Urinary bladder (tissue), 4 donors: Measurements from ENCODE around the gene ERCC5. TPM values are rescaled to one million over a fixed set of nuclear protein-coding genes. Genes with fewer than 3 reads are reported as not detected.
A peak's percentile ranks its signal among the peaks of the same experiment; 100 is the strongest.

Experiments used
- DNase-seq: peaks from one replicate; pipeline ENCODE4 v3.0.0-alpha.2; 2015; ENCODE audit errors: extremely low spot score
- H3K27ac ChIP-seq: one replicate; pipeline ENCODE4 v1.5.1; 2013; ENCODE audit warnings: low read depth, mild to moderate bottlenecking, moderate library complexity
- H3K36me3 ChIP-seq: one replicate; pipeline ENCODE4 v1.6.1; 2013; ENCODE audit warnings: mild to moderate bottlenecking, moderate library complexity; ENCODE audit not compliant: insufficient read depth
- H3K4me1 ChIP-seq: one replicate; pipeline ENCODE4 v1.6.1; 2013; ENCODE audit warnings: mild to moderate bottlenecking, moderate library complexity; ENCODE audit not compliant: insufficient read depth
- H3K4me3 ChIP-seq: one replicate; pipeline ENCODE4 v1.5.1; 2013; ENCODE audit warnings: low read depth, low read length
- WGBS: extraction: QIAGEN DNeasy Blood & Tissue Kit; methylation state at CpG from one replicate; pipeline ENCODE4 v1.1.7; 2013; 5-methylcytosine and 5-hydroxymethylcytosine counted together
- polyA plus RNA-seq: library from polyadenylated mRNA; stranded (reverse); fragments of 200-250 nt; gene quantifications from one replicate; pipeline ENCODE4 v1.2.3, GENCODE V29; 2013
- total RNA-seq: library from RNA; depleted of rRNA; stranded (reverse); fragments of >200 nt; gene quantifications from one replicate; pipeline ENCODE4 v1.2.3, GENCODE V29; 2014
- donor health status: healthy with polysubstance abuse.
- donor health status: healthy.

The ERCC5 gene
- total RNA-seq, result 70.8 TPM
- 35.9 TPM for polyA plus RNA-seq

DNA sequence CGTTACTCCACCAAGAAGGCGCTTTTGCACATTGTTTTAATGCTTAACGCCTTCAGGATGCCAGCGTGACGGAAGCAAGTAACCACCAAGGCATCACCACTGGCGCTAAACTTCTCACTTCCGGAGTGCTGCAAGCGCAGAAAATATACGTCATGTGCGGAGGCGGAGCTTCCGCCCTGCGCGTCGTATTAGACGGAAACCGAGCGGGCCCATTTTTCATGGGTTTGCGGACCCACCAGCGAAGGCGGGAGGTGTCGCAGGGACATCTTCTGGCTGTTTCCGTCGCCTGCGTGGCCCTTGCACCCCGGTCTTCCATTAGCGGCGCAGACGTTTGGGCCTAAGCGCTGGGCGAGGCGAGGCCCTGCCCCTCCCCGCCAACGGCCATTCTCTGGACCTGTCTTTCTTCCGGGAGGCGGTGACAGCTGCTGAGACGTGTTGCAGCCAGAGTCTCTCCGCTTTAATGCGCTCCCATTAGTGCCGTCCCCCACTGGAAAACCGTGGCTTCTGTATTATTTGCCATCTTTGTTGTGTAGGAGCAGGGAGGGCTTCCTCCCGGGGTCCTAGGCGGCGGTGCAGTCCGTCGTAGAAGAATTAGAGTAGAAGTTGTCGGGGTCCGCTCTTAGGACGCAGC lies at the start of gene ERCC5:
ERCC5 (plus strand) TSS at position 403 of the 631 bp plus-strand sequence. CDS start 235 bp downstream, outside the sequence.
- Histone ChIP-seq H3K36me3 (no peaks in the 10 kb centered on the region), H3K27ac (peak within 1 kb of the TSS; percentile 92), H3K4me3 (peak within 1 kb of the TSS; percentile 81), H3K4me1 (peaks cover 1% of the 10 kb centered on the region)
- DNase-seq, result peak; percentile 89
- under 1% methylated on average over 49 of the region's 49 CpGs for WGBS

DNA sequence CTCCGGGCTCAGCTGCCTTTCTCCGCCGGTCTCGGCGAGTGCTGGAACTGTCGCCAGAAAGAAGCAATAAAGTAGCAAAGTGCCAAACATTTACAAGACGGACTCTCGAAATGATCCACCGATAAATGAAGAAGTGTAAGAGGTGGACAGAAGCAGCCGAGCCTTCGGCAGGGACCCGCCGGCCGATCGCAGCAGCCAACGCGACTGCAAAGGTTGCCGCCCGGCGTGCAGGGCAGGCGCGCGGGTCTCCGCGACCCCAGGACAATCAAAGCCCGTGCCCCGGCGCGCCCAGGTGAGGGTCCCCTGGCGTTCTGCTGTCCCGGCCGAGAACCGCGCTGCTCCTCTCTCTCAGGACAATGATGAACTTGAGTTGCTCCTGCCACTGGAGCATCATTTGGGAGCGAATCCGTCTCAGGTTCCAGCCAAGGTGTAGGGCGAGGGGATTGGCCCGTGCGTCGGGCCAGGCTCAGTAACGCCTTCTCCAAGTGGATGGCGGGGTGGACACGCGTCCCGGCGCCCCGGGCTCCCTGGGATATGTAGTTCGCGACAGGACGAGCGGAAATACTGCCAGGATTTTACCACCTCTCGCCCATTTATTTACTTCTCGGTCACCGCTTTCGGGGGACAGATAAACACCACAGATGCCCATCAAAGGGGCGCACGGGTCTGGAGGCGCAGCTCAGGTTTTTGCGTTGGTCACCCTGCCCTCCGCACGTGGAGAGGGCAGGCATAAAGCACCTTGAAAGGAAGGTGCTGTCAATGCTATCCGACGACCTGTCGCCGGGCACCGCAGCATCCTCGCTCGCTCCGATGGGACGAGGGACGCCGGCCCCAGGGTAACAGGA lies 47.0 kb upstream of the ERCC5 start, which contains the start of the genes BIVM and POGLUT2:
BIVM (plus strand) TSS at position 539 of the 845 bp plus-strand sequence. CDS start 8,149 bp downstream, outside the sequence.
POGLUT2 (minus strand) TSS at position 396 of the 845 bp plus-strand sequence; CDS start at position 90, 306 bp downstream.
- peak; percentile 85 for DNase-seq
- WGBS, result under 1% methylated on average over 72 of the region's 72 CpGs
- Histone ChIP-seq H3K36me3 (peaks cover 1% of the 10 kb centered on the region), H3K4me1 (no peaks in the 10 kb centered on the region), H3K4me3 (peak within 1 kb of the TSS; percentile 90), H3K27ac (peak within 1 kb of the TSS; percentile 18)

DNA sequence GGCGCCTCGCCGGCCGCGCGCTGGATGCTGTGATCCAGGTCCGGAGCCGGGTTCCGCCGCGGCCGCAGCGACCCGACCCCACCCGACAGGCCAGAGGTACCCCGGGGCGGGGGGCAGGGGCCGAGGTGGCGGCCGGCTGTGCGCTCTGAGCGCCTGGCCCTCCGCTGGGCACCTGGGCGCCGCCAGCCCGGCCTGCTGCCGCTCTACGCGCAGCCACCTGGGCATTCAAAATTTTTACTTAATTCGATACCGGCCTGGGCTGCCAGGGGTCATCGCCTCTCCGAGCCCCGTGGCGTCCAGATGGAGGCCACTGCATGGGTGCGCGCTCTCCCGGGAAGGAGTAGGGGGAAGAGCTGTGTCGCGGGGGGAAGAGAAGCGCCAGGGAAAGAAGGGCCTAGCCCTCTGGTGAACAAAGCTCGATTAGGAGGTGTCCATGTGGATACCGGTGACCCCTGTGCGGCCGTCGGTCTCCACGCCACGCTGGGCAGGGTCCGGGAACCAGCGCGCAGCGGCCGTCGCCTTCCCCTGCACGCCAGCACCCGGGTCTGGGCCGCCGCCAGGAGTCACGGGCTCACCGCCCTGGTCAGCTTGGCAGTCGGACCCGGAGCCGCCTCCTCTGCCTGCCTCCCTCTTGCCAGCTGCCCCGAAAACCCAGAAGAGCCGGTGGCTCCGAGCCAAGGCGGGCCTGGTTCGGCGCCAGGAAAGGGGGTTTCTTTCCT lies 46.2 kb upstream of the ERCC5 start:
- under 1% methylated on average over 69 of the region's 69 CpGs for WGBS

DNA sequence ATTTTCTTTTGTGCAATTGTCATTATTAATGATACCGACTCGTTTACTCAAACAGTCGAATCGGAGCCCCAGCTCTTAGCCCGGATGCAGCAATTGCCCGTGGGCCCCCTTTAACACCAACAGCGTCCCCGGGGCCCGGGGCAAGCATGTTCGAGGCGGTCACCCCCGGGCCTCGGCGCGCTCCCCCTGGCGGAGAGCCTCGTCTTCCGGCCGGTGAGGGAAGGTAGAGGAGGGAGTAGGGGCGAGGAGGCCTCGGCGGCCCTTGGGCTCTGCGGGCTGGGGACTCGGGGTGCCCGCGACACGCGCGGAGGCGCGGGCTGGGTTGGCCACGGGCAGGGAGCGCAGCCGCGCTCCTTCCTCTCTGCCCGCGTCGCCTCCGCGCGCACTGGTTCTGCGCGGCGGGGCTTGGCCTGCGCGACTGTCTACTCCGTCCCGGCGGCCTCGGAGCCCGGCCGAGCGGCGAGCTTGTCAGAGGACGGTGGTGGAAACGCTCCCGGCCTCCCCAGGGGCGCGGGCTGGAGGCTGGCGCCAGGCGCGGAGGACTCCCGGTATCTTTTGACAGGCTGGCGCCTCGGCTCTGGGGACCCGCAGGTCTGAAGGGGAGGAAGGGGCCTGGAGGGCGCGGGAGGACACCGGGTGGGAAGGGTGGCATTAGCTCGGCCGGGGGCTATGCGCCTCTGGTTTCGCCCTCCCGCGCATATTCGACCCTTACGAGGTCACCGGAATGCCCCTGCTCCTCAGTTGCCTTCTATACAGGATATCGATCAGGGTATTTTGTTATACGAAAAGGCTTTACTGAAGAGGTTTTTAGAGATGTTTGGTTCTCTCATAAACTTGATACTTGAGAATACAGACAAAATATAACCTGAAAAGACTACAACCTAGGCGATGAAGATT lies 45.4 kb upstream of the ERCC5 start:
- DNase-seq, result peak; percentile 45
- WGBS, result 1% methylated on average over 80 of the region's 81 CpGs
- no peaks in the 10 kb centered on the region for H3K4me1 ChIP-seq
- peak overlapping the region; percentile 86 for H3K27ac ChIP-seq
- H3K36me3 ChIP-seq, result no peaks in the 10 kb centered on the region
- H3K4me3 ChIP-seq, result peak overlapping the region; percentile 90

More for the DNA sequence above, 46.2 kb upstream of the ERCC5 start:
- Histone ChIP-seq H3K36me3 (no peaks in the 10 kb centered on the region), H3K4me3 (peak overlapping the region; percentile 90), H3K27ac (peak overlapping the region; percentile 18), H3K4me1 (no peaks in the 10 kb centered on the region)
- DNase-seq, result no peak

DNA sequence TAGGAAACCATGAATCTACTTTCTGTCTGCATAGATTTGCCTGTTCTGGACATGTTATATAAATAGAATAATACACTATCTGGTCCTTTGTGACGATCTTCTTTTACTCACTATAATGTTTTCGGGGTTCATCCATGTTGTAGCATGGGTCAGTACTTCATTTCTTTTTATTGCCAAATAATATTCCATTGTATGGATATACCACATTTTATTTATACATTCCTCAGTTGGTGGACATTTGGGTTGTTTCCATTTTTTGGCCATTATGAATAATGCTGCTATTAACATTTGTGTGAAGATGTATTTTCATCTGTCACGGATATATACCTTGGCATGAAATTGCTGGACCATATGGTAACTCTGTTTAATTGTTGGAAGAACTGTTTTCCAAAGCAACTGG lies 40.2 kb upstream of the ERCC5 start:
- Histone ChIP-seq H3K27ac (no peak overlapping the region), H3K36me3 (no peaks in the 10 kb centered on the region), H3K4me3 (no peak overlapping the region), H3K4me1 (no peaks in the 10 kb centered on the region)
- 98% methylated on average over 3 of the region's 3 CpGs for WGBS
- no peak for DNase-seq

DNA sequence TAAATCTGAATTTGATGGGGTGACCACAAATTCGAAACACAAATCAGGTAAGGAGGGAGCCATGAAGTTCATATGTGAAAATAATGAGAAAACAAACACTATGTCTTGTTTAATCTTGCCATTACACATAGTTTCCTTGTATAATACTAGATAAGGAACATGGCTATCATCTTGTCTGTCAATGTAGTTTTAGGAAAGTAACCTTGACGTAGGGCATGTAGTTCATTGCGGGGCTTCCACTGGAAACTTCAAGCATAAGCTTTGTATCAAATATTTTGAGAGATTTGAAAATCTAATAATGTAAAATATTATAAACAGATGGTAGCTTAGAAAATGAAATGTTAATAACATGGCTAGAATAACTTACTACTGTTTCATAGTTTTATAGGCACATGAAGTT lies 38.1 kb upstream of the ERCC5 start:
- H3K4me1 ChIP-seq, result no peaks in the 10 kb centered on the region
- no peak overlapping the region for H3K4me3 ChIP-seq
- no peak for DNase-seq
- no peaks in the 10 kb centered on the region for H3K36me3 ChIP-seq
- WGBS, result 94% methylated on average over 3 of the region's 3 CpGs
- no peak overlapping the region for H3K27ac ChIP-seq

DNA sequence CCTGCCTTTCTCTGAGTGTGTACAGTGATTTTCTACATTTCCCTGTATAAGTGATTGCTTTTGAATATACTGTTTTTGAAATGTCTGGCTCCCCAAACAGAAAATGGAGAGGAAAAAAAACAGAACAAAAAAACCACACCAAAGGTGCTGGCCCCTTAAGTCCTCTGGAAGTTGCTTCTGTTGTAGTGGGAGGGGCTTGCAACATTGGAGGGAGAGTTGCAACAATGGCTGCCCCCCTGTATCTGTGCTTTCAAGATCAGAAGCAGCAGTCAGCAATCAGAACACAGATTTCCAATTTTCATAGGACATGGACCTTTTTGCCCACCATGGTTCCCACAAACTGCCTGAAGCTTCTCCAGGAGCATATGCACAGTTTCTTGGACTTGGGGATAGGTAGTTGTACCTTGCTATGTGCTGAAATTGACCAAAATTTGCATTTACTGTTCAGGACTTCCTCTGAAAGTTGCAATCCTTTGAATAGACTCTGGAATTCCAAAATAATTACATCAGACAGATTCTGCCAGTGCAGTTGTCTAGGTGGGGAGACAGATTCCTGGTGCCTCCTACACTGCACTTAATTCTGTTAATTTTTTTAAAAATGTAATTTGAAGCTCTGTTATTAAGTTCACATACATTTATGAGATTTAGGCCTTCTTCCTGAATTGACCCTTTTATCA lies 33.1 kb upstream of the ERCC5 start:
- no peak overlapping the region for H3K4me3 ChIP-seq
- DNase-seq, result no peak
- H3K4me1 ChIP-seq, result no peaks in the 10 kb centered on the region
- H3K36me3 ChIP-seq, result peaks cover 2% of the 10 kb centered on the region
- H3K27ac ChIP-seq, result no peak overlapping the region

DNA sequence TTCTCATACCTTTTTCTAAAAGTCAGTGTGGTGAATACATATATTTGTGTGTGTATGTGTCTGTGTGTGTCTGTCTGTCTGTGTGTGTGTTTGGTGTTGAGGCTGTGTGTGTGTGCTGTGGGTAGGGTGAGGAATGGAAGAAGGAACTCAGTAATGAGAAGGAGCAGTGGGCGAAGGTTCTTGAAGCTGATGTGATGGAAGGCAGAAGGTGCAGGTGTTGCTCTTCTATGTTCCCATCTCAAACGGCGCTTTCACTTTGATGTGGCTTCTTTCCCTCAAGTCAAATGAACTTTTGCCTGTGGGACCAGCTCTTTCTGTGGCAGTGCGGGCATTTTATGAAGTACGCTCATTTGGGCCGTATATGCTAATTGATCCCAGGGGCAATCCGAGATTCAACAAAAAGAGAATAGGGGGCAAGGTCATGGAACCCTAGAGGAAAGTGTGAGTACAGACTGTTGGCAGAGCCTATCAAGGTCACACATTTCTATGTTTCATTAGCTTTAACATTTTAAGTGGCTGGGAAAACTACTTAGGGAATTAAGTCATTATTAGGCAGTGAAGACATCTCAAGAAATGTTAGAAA lies 31.7 kb upstream of the ERCC5 start:
- Histone ChIP-seq H3K4me1 (no peaks in the 10 kb centered on the region), H3K27ac (no peak overlapping the region), H3K36me3 (peaks cover 2% of the 10 kb centered on the region), H3K4me3 (no peak overlapping the region)
- no peak for DNase-seq
- 87% methylated on average over 7 of the region's 7 CpGs for WGBS

DNA sequence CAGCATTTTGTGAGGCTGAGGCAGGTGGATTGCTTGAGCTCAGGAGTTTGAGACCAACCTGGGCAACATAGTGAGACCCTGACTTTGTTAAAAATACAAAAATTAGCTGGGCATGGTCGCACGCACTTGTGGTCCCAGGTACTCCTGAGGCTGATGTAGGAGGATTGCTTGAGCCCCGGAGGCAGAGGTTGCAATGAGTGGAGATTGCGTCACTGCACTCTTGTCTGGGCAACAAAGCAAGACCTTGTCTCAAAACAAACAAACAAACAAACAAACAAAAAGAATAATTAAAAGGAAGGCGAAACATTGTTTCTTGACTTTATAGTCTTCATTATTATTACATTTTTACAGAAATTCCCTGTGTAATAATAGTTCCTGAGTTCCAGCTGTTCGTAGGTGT lies 31.0 kb upstream of the ERCC5 start:
- 87% methylated on average over 6 of the region's 6 CpGs for WGBS

DNA sequence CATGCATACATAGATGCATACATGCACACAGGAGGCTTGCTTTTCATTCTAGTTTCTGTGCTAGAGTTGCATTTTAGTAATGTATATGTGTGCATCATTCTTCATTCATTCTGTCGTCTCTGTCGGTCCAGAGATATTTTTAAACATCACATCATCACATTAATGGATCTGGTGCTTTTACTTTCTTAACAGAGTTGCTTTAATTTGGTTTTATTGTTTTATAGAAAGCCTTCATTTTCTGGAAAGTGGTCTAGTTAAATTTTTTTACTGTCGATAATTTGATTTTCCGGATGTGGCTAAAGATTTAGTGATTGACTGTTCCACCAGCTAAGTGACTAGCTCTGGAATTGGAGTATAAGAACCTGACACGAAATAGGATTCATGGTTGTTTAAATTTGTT lies 30.0 kb upstream of the ERCC5 start:
- no peak overlapping the region for H3K27ac ChIP-seq
- H3K36me3 ChIP-seq, result peaks cover 4% of the 10 kb centered on the region
- no peak for DNase-seq
- WGBS, result 88% methylated on average over 5 of the region's 5 CpGs
- H3K4me3 ChIP-seq, result no peak overlapping the region
- no peaks in the 10 kb centered on the region for H3K4me1 ChIP-seq

More for the DNA sequence above, 31.0 kb upstream of the ERCC5 start:
- DNase-seq, result no peak
- peaks cover 3% of the 10 kb centered on the region for H3K36me3 ChIP-seq
- no peaks in the 10 kb centered on the region for H3K4me1 ChIP-seq
- no peak overlapping the region for H3K4me3 ChIP-seq
- H3K27ac ChIP-seq, result no peak overlapping the region

DNA sequence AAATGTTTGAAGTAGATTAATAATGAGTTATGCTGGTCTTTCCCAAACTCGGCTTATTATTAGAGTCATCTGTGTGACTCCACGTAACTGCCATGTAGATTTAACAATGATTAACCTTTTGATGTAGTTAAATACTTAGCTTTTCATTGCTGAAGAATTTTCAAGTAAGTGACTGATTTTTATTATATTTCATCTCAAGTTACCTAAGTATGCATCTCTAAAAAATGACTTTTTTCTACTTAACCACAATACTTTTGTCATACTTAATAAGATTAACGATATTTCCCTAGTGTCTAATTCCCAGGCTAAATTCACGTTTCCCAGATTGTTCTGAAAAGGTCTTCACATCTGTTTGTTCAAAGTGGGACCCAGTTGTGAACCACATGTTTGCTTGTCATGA lies 29.1 kb upstream of the ERCC5 start:
- DNase-seq, result no peak
- 88% methylated on average over 4 of the region's 4 CpGs for WGBS
- no peaks in the 10 kb centered on the region for H3K4me1 ChIP-seq
- no peak overlapping the region for H3K4me3 ChIP-seq
- peaks cover 4% of the 10 kb centered on the region for H3K36me3 ChIP-seq
- H3K27ac ChIP-seq, result no peak overlapping the region

DNA sequence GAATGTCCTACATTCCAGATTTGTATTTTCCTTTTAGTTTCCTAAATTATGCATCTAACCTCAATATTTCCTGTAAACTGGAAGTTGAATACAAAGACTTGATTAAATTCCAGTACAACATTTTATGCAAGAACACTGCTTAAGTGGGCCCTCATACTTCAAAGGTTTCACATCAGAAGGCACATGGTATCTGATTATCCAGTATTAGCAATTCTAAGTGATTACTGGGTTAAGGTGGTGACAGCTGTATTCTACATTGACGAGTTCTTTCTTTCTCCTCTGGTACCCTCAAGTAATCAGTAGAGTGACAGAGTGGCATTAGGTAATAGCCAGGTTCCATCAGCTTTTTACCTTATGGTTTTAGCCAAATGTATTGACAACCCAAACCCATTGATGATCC lies 28.6 kb upstream of the ERCC5 start:
- Histone ChIP-seq H3K4me3 (no peak overlapping the region), H3K36me3 (peaks cover 4% of the 10 kb centered on the region), H3K4me1 (no peaks in the 10 kb centered on the region), H3K27ac (no peak overlapping the region)
- no peak for DNase-seq
- WGBS, result 88% methylated on average over 1 of the region's 1 CpG
